ENCODE data around the gene PHLDA3. TPM values are rescaled to one million over a fixed set of nuclear protein-coding genes. Genes with fewer than 3 reads are reported as not detected.
A peak's percentile ranks its signal among the peaks of the same experiment; 100 is the strongest.

The PHLDA3 gene
- total RNA-seq, 1 donor from 2014 or later: 1.9 TPM

- TF ChIP-seq, protein P1, sequence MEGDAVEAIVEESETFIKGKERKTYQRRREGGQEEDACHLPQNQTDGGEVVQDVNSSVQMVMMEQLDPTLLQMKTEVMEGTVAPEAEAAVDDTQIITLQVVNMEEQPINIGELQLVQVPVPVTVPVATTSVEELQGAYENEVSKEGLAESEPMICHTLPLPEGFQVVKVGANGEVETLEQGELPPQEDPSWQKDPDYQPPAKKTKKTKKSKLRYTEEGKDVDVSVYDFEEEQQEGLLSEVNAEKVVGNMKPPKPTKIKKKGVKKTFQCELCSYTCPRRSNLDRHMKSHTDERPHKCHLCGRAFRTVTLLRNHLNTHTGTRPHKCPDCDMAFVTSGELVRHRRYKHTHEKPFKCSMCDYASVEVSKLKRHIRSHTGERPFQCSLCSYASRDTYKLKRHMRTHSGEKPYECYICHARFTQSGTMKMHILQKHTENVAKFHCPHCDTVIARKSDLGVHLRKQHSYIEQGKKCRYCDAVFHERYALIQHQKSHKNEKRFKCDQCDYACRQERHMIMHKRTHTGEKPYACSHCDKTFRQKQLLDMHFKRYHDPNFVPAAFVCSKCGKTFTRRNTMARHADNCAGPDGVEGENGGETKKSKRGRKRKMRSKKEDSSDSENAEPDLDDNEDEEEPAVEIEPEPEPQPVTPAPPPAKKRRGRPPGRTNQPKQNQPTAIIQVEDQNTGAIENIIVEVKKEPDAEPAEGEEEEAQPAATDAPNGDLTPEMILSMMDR (IDR thresholded peaks at IDR 0.05): no peak
- TF ChIP-seq EZH2 (IDR thresholded peaks at IDR 0.05): no peak
- TF ChIP-seq EZH2phosphoT487 (IDR thresholded peaks at IDR 0.05): no peak
- no peak overlapping the region for H3K4me2 ChIP-seq
Observed at GRCh38 chr1:201445310-201445709, 23.7 kb downstream of the PHLDA3 start.

GRCh38 chr1:201444792-201445191 is 24.2 kb downstream of the PHLDA3 start:
- H3K9ac ChIP-seq: no peak overlapping the region
- no peak overlapping the region for H3K4me2 ChIP-seq
- H3K4me1 ChIP-seq: peaks cover 12% of the 10 kb centered on the region
- no peak overlapping the region for H3K27ac ChIP-seq
- H4K20me1 ChIP-seq (ENCODE audit: low read depth): no peaks in the 10 kb centered on the region
- no peaks in the 10 kb centered on the region for H3K9me3 ChIP-seq (ENCODE audit: low read depth)
- peak overlapping the region; percentile 63 for H3K4me3 Mint-ChIP-seq
- H3K9me3 Mint-ChIP-seq: peaks cover 10% of the 10 kb centered on the region
- no peaks in the 10 kb centered on the region for H3K36me3 Mint-ChIP-seq
- no peaks in the 10 kb centered on the region for H3K79me2 ChIP-seq (ENCODE audit: low read depth)
- DNase-seq (ENCODE audit: low spot score): no peak
- H3K27ac Mint-ChIP-seq: no peak overlapping the region
- no peak for TF ChIP-seq EZH2 (IDR thresholded peaks at IDR 0.05)
- TF ChIP-seq, protein P1 (IDR thresholded peaks at IDR 0.05): no peak
- no peak for TF ChIP-seq EZH2phosphoT487 (IDR thresholded peaks at IDR 0.05)
- H3K27me3 ChIP-seq: no peaks in the 10 kb centered on the region
- H3K36me3 ChIP-seq: no peaks in the 10 kb centered on the region
- peaks cover 2% of the 10 kb centered on the region for H3K27me3 Mint-ChIP-seq (ENCODE audit: insufficient read depth, low read depth)
- H2AFZ ChIP-seq (replicated peaks): no peak overlapping the region
- H3K4me3 ChIP-seq: no peak overlapping the region
- H3K4me1 Mint-ChIP-seq: peaks cover 25% of the 10 kb centered on the region
- peaks cover 6% of the 10 kb centered on the region for H3F3A ChIP-seq (ENCODE audit: low read depth)

More at GRCh38 chr1:201445310-201445709, 23.7 kb downstream of the PHLDA3 start:
- Histone ChIP-seq H3K4me1 (peaks cover 12% of the 10 kb centered on the region), H4K20me1 (ENCODE audit: low read depth) (no peaks in the 10 kb centered on the region), H3K79me2 (ENCODE audit: low read depth) (no peaks in the 10 kb centered on the region), H2AFZ (replicated peaks) (no peak overlapping the region), H3K27ac (no peak overlapping the region), H3K27me3 (no peaks in the 10 kb centered on the region), H3K9me3 (ENCODE audit: low read depth) (no peaks in the 10 kb centered on the region), H3K9ac (no peak overlapping the region), H3K36me3 (no peaks in the 10 kb centered on the region), H3K4me3 (no peak overlapping the region), H3F3A (ENCODE audit: low read depth) (peaks cover 9% of the 10 kb centered on the region)
- H3K9me3 Mint-ChIP-seq: peaks cover 8% of the 10 kb centered on the region
- H3K4me3 Mint-ChIP-seq: no peak overlapping the region
- no peak for DNase-seq (ENCODE audit: low spot score)
- peak overlapping the region; percentile 51 for H3K27ac Mint-ChIP-seq
- no peaks in the 10 kb centered on the region for H3K36me3 Mint-ChIP-seq
- peaks cover 29% of the 10 kb centered on the region for H3K4me1 Mint-ChIP-seq
- peaks cover 2% of the 10 kb centered on the region for H3K27me3 Mint-ChIP-seq (ENCODE audit: insufficient read depth, low read depth)

DNA sequence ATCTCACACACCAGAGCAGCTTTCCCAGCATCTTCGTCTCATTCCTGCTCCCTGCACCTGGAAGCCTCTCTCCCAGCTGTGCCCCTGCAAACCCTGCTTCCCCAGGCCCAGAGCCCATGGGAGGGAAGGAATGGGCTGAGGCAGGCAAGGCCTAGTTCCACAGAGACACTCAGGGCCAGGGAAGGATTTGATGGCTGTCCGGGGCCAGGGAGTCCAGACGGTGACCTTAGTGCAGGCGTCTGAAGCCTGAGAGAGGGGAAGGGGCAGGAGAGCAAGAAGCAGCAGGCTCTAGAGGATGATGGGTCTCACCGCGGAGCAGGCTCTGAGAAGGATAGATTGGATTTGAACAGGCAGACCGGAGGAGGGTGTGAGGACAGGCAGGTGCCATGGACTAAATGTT is 25.2 kb downstream of the PHLDA3 start:
- no peaks in the 10 kb centered on the region for H4K20me1 ChIP-seq (ENCODE audit: low read depth)
- Mint-ChIP-seq H3K36me3 (no peaks in the 10 kb centered on the region), H3K4me1 (peaks cover 18% of the 10 kb centered on the region), H3K27me3 (ENCODE audit: insufficient read depth, low read depth) (peaks cover 4% of the 10 kb centered on the region), H3K27ac (no peak overlapping the region), H3K4me3 (no peak overlapping the region), H3K9me3 (peaks cover 12% of the 10 kb centered on the region)
- no peak for DNase-seq (ENCODE audit: low spot score)
- no peaks in the 10 kb centered on the region for H3K36me3 ChIP-seq
- H3K27ac ChIP-seq: no peak overlapping the region
- no peaks in the 10 kb centered on the region for H3K27me3 ChIP-seq
- TF ChIP-seq, protein P1 (IDR thresholded peaks at IDR 0.05): no peak
- TF ChIP-seq EZH2phosphoT487 (IDR thresholded peaks at IDR 0.05) (no peak), EZH2 (IDR thresholded peaks at IDR 0.05) (no peak)
- no peak overlapping the region for H3K9ac ChIP-seq
- H2AFZ ChIP-seq (replicated peaks): no peak overlapping the region
- H3F3A ChIP-seq (ENCODE audit: low read depth): peaks cover 1% of the 10 kb centered on the region
- H3K4me2 ChIP-seq: no peak overlapping the region
- H3K4me1 ChIP-seq: peaks cover 6% of the 10 kb centered on the region
- no peaks in the 10 kb centered on the region for H3K79me2 ChIP-seq (ENCODE audit: low read depth)
- H3K4me3 ChIP-seq: no peak overlapping the region
- H3K9me3 ChIP-seq (ENCODE audit: low read depth): no peaks in the 10 kb centered on the region

Measured in neural progenitor cell (in vitro differentiated cells).